Activated CD8-positive, alpha-beta memory T cell treated with anti-CD3 and anti-CD28 coated beads, Interleukin-2, amount 50 U/mL, for 24 hours (primary cell): ENCODE results near the gene OSTM1.

ENCODE experiments used
- DNase-seq: peaks from one replicate; pipeline ENCODE4 v3.0.0-alpha.2; 2020; ENCODE audit errors: extremely low read depth

OSTM1 gene

GRCh38 chr6:108102965-108103364 lies 28.4 kb upstream of the OSTM1 start:
- DNase-seq = no peak

GRCh38 chr6:108100003-108100402 lies 25.5 kb upstream of the OSTM1 start:
- no peak for DNase-seq

GRCh38 chr6:108097882-108098281 lies 23.3 kb upstream of the OSTM1 start:
- DNase-seq = no peak

- DNase-seq = no peak
Observed at GRCh38 chr6:108093781-108094300, 19.3 kb upstream of the OSTM1 start.

- DNase-seq = no peak
Observed at GRCh38 chr6:108091288-108091687, 16.7 kb upstream of the OSTM1 start.

GRCh38 chr6:108083349-108083748 lies 8.8 kb upstream of the OSTM1 start:
- DNase-seq = no peak

GRCh38 chr6:108082539-108082938 lies 8.0 kb upstream of the OSTM1 start:
- no peak for DNase-seq

GRCh38 chr6:108080010-108080780 lies 5.7 kb upstream of the OSTM1 start:
- DNase-seq = no peak

- no peak for DNase-seq
Observed at GRCh38 chr6:108078191-108078590, 3.6 kb upstream of the OSTM1 start.

- no peak for DNase-seq
Observed at GRCh38 chr6:108074057-108074358, 533 bp downstream of the OSTM1 start.

- no peak for DNase-seq
Observed at GRCh38 chr6:108071736-108072276, 2.7 kb downstream of the OSTM1 start.

- DNase-seq = no peak
Observed at GRCh38 chr6:108068618-108069017, 5.9 kb downstream of the OSTM1 start.

GRCh38 chr6:108068182-108068581 lies 6.4 kb downstream of the OSTM1 start:
- DNase-seq = no peak

GRCh38 chr6:108052706-108053105 lies 21.8 kb downstream of the OSTM1 start:
- DNase-seq = no peak

GRCh38 chr6:108051481-108051880 lies 23.1 kb downstream of the OSTM1 start:
- DNase-seq = no peak

- no peak for DNase-seq
Observed at GRCh38 chr6:108039681-108040080, 34.9 kb downstream of the OSTM1 start.

- DNase-seq = no peak
Observed at GRCh38 chr6:108036884-108037283, 37.7 kb downstream of the OSTM1 start.

GRCh38 chr6:108031968-108032367 lies 42.6 kb downstream of the OSTM1 start:
- DNase-seq = no peak

GRCh38 chr6:108030211-108030610 lies 44.3 kb downstream of the OSTM1 start:
- DNase-seq = no peak

- no peak for DNase-seq
Observed at GRCh38 chr6:108029226-108029921, 45.2 kb downstream of the OSTM1 start.

- DNase-seq = no peak
Observed at GRCh38 chr6:108027594-108027993, 46.9 kb downstream of the OSTM1 start.

GRCh38 chr6:108027056-108027455 lies 47.5 kb downstream of the OSTM1 start:
- no peak for DNase-seq

- DNase-seq = no peak
Observed at GRCh38 chr6:108024427-108025073, 50.0 kb downstream of the OSTM1 start.
